ENCODE data around the gene THOC2. TPM values are rescaled to one million over a fixed set of nuclear protein-coding genes. Genes with fewer than 3 reads are reported as not detected.

The THOC2 gene
- polyA plus RNA-seq, 3 donors = 12.5 to 44.7 (median 21.4) TPM

DNA sequence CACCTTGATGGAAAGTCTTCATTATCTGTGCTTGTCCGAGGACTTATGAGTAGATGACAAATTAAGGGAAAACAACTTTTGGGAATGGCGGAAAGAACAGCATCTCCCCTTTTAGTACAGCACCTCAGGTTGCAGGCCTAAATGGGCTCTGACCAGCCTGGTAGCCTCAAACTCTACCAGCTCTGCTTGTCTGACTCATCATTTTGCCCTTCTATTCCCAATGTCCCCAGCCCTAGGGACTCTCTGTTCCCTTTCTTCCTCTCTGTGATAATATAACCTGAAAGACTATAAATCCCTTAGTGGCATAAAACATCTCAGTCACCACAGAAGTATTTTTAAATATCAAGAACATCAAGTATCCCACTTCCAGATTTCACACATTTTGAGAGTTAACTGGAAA, 121.9 kb downstream of the THOC2 start:
- H3K4me3 Mint-ChIP-seq = no peak overlapping the region
- TF ChIP-seq, protein P1, sequence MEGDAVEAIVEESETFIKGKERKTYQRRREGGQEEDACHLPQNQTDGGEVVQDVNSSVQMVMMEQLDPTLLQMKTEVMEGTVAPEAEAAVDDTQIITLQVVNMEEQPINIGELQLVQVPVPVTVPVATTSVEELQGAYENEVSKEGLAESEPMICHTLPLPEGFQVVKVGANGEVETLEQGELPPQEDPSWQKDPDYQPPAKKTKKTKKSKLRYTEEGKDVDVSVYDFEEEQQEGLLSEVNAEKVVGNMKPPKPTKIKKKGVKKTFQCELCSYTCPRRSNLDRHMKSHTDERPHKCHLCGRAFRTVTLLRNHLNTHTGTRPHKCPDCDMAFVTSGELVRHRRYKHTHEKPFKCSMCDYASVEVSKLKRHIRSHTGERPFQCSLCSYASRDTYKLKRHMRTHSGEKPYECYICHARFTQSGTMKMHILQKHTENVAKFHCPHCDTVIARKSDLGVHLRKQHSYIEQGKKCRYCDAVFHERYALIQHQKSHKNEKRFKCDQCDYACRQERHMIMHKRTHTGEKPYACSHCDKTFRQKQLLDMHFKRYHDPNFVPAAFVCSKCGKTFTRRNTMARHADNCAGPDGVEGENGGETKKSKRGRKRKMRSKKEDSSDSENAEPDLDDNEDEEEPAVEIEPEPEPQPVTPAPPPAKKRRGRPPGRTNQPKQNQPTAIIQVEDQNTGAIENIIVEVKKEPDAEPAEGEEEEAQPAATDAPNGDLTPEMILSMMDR (IDR thresholded peaks at IDR 0.05) = no peak
- Histone ChIP-seq H3K4me2 (replicated peaks; ENCODE audit: extremely low read depth, low read length, poor library complexity, severe bottlenecking) (no peak overlapping the region), H3K4me3 (replicated peaks in 1 of 3; ENCODE audit: low read depth in 2 of 3, low read length in 3 of 3) (no peak overlapping the region), H3K9ac (ENCODE audit: insufficient read depth, low read length, poor library complexity, severe bottlenecking) (no peak overlapping the region), H3K4me1 (ENCODE audit: control insufficient read depth in 1 of 2, insufficient read depth in 2 of 2, low read length in 2 of 2) (no peaks in the 10 kb centered on the region), H3K27ac (ENCODE audit: low read depth in 1 of 2, low read length in 2 of 2) (no peak overlapping the region), H3K79me2 (ENCODE audit: insufficient read depth, low read length) (no peaks in the 10 kb centered on the region), H3K27me3 (ENCODE audit: control insufficient read depth in 2 of 2, insufficient read depth in 2 of 2, low read length in 2 of 2) (no peaks in the 10 kb centered on the region), H4K20me1 (ENCODE audit: insufficient read depth, low read length) (no peaks in the 10 kb centered on the region), H2AFZ (ENCODE audit: insufficient read depth, low read depth, low read length, poor library complexity, severe bottlenecking) (no peak overlapping the region), H3K36me3 (replicated peaks in 1 of 2; ENCODE audit: control insufficient read depth in 1 of 2, insufficient read depth in 2 of 2, low read length in 2 of 2) (peaks cover 31 to 76% of the 10 kb centered on the region in 2 donors), H3K9me3 (replicated peaks in 1 of 2; ENCODE audit: control insufficient read depth in 1 of 2, insufficient read depth in 1 of 2, low read length in 2 of 2) (no peaks in the 10 kb centered on the region)
- no peak for DNase-seq
- H3K27me3 Mint-ChIP-seq (ENCODE audit: low read depth in 3 of 3) = no peaks in the 10 kb centered on the region
- H3K9me3 Mint-ChIP-seq = no peaks in the 10 kb centered on the region
- no peaks in the 10 kb centered on the region for H3K4me1 Mint-ChIP-seq
- peaks cover 52 to 58% of the 10 kb centered on the region in 2 donors for H3K36me3 Mint-ChIP-seq
- H3K27ac Mint-ChIP-seq = no peak overlapping the region
- no CpG with 5 or more reads among the region's 2 CpGs for WGBS (ENCODE audit: insufficient coverage)
- intact Hi-C loops (cut with micrococcal nuclease) = loop anchor here in 1 of 2 donors (10.0 kb wide), 1 partner anchor 474 kb away; no protein-coding TSS in a partner anchor

GRCh38 chrX:123607806-123608205, 125.0 kb downstream of the THOC2 start:
- Histone ChIP-seq H4K20me1 (ENCODE audit: insufficient read depth, low read length) (no peaks in the 10 kb centered on the region), H3K4me1 (ENCODE audit: control insufficient read depth in 1 of 2, insufficient read depth in 2 of 2, low read length in 2 of 2) (no peaks in the 10 kb centered on the region), H2AFZ (ENCODE audit: insufficient read depth, low read depth, low read length, poor library complexity, severe bottlenecking) (no peak overlapping the region), H3K4me2 (replicated peaks; ENCODE audit: extremely low read depth, low read length, poor library complexity, severe bottlenecking) (no peak overlapping the region), H3K27ac (ENCODE audit: low read depth in 1 of 2, low read length in 2 of 2) (no peak overlapping the region), H3K36me3 (replicated peaks in 1 of 2; ENCODE audit: control insufficient read depth in 1 of 2, insufficient read depth in 2 of 2, low read length in 2 of 2) (peaks cover 33 to 77% of the 10 kb centered on the region in 2 donors), H3K27me3 (ENCODE audit: control insufficient read depth in 2 of 2, insufficient read depth in 2 of 2, low read length in 2 of 2) (no peaks in the 10 kb centered on the region), H3K4me3 (replicated peaks in 1 of 3; ENCODE audit: low read depth in 2 of 3, low read length in 3 of 3) (no peak overlapping the region), H3K79me2 (ENCODE audit: insufficient read depth, low read length) (no peaks in the 10 kb centered on the region), H3K9me3 (replicated peaks in 1 of 2; ENCODE audit: control insufficient read depth in 1 of 2, insufficient read depth in 1 of 2, low read length in 2 of 2) (no peaks in the 10 kb centered on the region), H3K9ac (ENCODE audit: insufficient read depth, low read length, poor library complexity, severe bottlenecking) (no peak overlapping the region)
- TF ChIP-seq, protein P1 (IDR thresholded peaks at IDR 0.05) = no peak
- H3K9me3 Mint-ChIP-seq = no peaks in the 10 kb centered on the region
- no peak overlapping the region for H3K4me3 Mint-ChIP-seq
- no peaks in the 10 kb centered on the region for H3K27me3 Mint-ChIP-seq (ENCODE audit: low read depth in 3 of 3)
- no peak for DNase-seq
- intact Hi-C loops (cut with micrococcal nuclease) = no loop called here
- peaks cover 63 to 67% of the 10 kb centered on the region in 2 donors for H3K36me3 Mint-ChIP-seq
- no peaks in the 10 kb centered on the region for H3K4me1 Mint-ChIP-seq
- no CpG with 5 or more reads among the region's 6 CpGs for WGBS (ENCODE audit: insufficient coverage)
- peak overlapping the region in 1 of 7 donors; percentile 26 for H3K27ac Mint-ChIP-seq

All from CD14-positive monocyte (primary cell).